GM18508 (cell line): ENCODE measurements around the gene FBXO31.
"Not testable (repeated sequence)": the region's sequence is repeated elsewhere in the genome, so short reads cannot be mapped to it uniquely, and the experiment has no call there.

Experiments used
- ATAC-seq: cut with Tn5 transposase; IDR thresholded peaks from one replicate; pipeline ENCODE4 v1.9.1; 2021; ENCODE audit warnings: moderate number of reproducible peaks; ENCODE audit not compliant: insufficient read depth, unreplicated experiment

The FBXO31 gene

GRCh38 chr16:87366288-87366687, 17.3 kb downstream of the FBXO31 start:
- no peak for ATAC-seq

GRCh38 chr16:87365021-87365713, 18.4 kb downstream of the FBXO31 start:
- ATAC-seq = no peak

DNA sequence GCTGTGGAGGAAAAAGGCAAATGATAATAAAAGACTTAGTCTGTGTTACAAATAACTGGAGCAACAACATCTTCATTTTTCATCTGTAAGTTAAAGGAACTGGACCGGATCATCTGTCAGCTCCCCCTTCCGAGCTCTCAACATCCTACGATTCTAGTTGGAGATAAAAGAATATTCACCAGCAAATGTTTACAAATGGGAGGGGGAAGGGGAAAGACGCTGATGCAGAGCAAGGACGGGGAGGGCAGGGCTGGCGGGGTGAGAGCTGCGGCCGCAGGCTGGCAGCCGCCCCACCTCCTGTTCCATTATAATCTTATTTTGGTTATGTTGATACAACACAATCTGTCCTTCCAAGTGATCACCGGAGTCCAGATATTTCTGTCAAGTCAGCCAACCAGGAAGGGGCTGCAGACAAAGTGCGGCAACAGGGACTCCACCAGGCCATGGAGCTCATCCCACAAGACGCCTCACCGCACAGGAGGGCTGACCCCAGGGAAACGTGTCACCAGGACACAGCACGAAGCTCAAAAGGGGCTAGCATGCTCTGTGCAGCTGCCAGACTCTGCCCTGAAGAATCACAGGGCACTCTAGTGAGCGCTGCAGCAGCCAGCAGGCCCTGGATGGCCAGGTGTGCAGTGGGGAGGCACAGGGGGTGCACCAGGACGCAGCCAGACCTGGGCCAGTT, 19.7 kb downstream of the FBXO31 start:
- no peak for ATAC-seq

DNA sequence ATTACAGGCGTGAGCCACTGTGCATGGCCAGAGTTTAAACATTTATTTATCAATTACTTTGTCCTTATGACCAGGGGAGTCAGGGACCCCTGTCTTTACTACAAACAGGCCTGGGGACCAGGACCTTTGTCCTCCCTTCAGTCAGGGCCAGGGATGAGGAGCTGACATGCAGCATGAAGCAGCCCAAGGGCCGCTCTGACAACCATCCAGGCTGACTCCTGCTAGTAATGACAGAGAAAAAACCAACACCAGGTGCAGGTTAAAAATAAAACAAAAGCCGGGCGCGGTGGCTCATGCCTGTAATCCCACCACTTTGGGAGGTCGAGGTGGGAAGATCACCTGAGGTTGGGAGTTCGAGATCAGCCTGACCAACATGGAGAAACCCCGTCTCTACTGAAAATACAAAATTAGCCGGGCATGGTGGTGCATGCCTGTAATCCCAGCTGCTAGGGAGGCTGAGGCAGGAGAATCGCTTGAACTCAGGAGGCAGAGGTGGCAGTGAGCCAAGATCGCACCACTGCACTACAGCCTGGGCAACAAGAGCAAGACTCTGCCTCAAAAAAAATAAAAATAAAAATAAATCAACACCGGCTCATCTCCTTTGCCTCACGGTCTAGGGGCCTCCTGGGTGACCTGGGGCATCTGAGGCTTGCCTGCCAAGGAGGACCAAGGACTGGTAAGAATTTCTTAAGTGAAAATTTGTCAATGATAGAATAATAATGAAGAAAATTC, 20.6 kb downstream of the FBXO31 start:
- ATAC-seq = not testable (repeated sequence)

DNA sequence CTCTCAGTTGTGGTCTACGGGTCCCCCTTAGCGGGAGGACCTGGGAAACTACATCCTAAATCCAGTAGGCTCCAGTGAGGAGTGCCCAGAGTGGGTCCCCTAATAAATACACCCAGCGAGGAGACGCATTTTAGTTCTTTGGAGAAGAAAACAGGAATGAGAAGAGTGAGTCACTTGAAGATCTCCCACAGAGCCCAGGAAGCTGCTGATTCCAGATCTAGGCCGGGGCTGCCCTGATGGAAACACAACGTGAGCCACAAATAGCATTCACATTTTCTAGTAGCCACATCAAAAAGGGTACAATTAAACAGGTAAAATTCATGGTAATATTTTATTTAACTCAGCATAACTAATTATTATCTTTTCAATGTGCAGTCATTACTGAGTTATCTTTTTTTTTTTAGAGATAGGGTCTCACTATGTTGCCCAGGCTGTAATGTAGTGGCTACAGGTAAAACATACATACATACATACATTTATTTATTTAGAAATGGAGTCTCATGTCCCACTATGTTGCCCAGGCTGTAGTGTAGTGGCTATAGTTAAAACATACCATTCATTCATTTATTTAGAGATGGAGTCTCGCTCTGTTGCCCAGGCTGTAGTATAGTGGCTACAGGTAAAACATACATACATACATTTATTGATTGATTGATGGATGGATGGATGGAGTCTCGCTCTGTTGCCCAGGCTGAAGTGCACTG, 21.5 kb downstream of the FBXO31 start:
- ATAC-seq = no peak

GRCh38 chr16:87360862-87361610, 22.5 kb downstream of the FBXO31 start:
- no peak for ATAC-seq

GRCh38 chr16:87359121-87359520, 24.5 kb downstream of the FBXO31 start:
- ATAC-seq = no peak

GRCh38 chr16:87358696-87359095, 24.9 kb downstream of the FBXO31 start:
- no peak for ATAC-seq

GRCh38 chr16:87358250-87358649, 25.3 kb downstream of the FBXO31 start:
- ATAC-seq = no peak

GRCh38 chr16:87356491-87356853, 27.1 kb downstream of the FBXO31 start:
- no peak for ATAC-seq

DNA sequence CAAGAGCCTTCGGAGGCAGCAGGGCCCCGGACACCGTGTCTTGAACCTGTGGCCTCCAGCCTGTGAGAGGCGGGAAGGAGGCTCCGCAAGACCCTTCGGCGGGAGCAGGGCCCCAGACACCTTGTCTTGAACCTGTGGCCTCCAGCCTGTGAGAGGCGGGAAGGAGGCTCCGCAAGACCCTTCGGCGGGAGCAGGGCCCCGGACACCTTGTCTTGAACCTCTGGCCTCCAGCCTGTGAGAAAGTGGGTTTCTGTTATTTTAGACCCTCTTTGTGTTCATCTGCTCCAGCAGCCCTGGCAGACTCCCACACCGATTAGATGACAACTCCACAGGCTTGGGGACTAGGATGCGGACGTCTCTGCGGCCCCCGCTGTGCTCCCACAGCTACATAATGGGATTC, 30.0 kb downstream of the FBXO31 start:
- ATAC-seq = no peak

- no peak for ATAC-seq
These were observed 30.8 kb downstream of the FBXO31 start for GRCh38 chr16:87352818-87353217.

- ATAC-seq = no peak
These were observed 32.3 kb downstream of the FBXO31 start for GRCh38 chr16:87351320-87351698.

GRCh38 chr16:87350681-87351319, 32.8 kb downstream of the FBXO31 start:
- no peak for ATAC-seq

GRCh38 chr16:87350031-87350430, 33.5 kb downstream of the FBXO31 start:
- ATAC-seq = no peak

GRCh38 chr16:87348616-87349157, 34.9 kb downstream of the FBXO31 start:
- ATAC-seq = no peak

DNA sequence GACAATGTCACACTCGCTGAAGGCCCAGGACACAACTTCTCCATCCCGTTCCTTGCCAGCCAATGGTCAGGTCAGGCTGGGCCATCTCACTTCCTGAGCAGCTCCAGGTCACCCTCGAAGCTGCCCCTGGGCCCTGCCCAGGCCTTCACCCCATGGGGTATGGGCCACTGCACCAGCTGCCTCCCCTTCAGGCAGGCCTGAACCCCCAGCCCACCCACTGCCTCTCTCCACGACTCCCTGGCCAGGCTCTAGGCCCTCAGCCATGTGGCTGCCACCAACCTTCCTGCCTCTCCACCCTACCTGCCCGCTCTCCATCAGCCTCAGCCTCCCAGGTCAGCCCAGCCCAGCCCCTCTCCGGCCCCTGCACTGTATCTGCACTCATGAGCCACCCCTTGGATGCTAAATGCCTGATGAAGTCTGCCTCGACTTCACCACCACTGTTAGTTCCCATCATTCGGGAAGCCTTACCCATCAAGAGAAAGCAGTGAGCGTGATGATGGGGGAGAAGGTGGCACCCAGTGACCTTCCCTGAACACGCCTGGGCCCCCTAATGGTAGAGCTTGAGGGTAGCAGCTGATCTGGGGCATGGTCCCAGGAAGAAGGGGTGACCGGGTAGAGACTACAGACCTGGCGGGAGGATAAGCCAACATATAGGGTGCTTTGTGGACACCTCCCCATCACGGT, 35.5 kb downstream of the FBXO31 start:
- ATAC-seq = no peak

DNA sequence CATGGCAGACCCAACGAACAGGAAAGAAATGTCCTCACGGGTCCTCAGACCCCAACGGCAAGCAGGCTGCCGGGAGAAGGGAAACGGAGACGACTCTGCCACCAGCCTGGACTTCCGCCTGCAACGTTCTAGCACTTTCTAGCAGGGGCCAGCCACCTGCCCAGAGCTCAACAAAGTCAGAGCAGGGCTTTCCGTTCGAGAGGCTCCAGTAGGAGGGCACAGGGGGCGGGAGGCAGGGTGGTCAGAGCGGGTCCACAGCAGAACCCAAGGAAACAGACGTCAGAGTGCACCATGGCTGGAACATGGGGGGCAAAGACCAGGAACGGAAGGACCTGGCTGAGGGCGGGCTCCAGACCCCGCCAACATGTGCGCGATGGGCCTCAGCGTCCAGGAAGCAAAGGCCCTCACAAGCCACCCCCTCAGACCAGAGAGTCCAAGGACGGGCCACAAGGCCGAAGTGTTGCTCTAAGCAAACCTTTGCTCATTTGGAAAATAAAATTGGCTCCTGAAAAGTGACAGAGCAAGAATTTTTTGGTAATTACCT, 37.0 kb downstream of the FBXO31 start:
- no peak for ATAC-seq
